HCT116 (cell line): ENCODE measurements around the gene ARHGEF10L. TPM values are rescaled to one million over a fixed set of nuclear protein-coding genes. Genes with fewer than 3 reads are reported as not detected.

Experiments used
- ATAC-seq: fragments of 200-7000 bp; cut with Tn5 transposase; 2 replicates; pipeline ENCODE4 v1.9.1; 2020; ENCODE audit warnings: mild to moderate bottlenecking, moderate library complexity
- BruUV-seq: library from RNA; stranded (reverse); fragments of 400-500 nt; replicated peaks from 2 replicates; lab custom pipeline; 2021; lab: Mats Ljungman, UMichigan
- CTCF ChIA-PET: fragments of 300-600 bp; sonication (Branson Sonifier 250); formaldehyde crosslinking; loops from one replicate; lab custom pipeline; 2021; ENCODE audit warnings: antibody characterized with exemption; lab: Charles Lee
- POLR2A ChIA-PET: fragments of 300-600, 350-600 bp; sonication (Branson Sonifier 250); formaldehyde crosslinking; loops from one replicate; lab custom pipeline; 2021; ENCODE audit warnings: antibody characterized with exemption; lab: Charles Lee
- RAD21 ChIA-PET, 2 experiments: fragments of 300-600 bp; sonication (Branson Sonifier 250); formaldehyde crosslinking; loops; one replicate each; lab custom pipeline; 2023; ENCODE audit warnings: low total read pairs in 2 of 2; ENCODE audit not compliant: uncharacterized antibody in 2 of 2, unreplicated experiment in 2 of 2, low non-redundant PET in 1 of 2; lab: Charles Lee
- DNase-seq: peaks from one replicate; pipeline ENCODE4 v3.0.0-alpha.2; 2010; ENCODE audit warnings: low read depth, low spot score
- H2AFZ ChIP-seq: fragments of 200-600 bp; shearing (Covaris generic), sonication (generic); 2 replicates; pipeline ENCODE4 v1.6.1; 2017; ENCODE audit warnings: low read depth, mixed run types, mixed read lengths, antibody characterized with exemption, low read length; ENCODE audit not compliant: poor library complexity, severe bottlenecking
- H3K27ac ChIP-seq: 2 replicates; pipeline ENCODE4 v1.5.1; 2012; ENCODE audit warnings: low read depth, low read length
- H3K27me3 ChIP-seq: fragments of 200-600 bp; sonication (generic); 2 replicates; pipeline ENCODE4 v1.6.1; 2016; ENCODE audit warnings: mixed run types, low read length, mixed read lengths; ENCODE audit not compliant: insufficient read depth
- H3K36me3 ChIP-seq, 2 experiments: fragments of 200-500 bp in 1 of 2; fragments of 200-600 bp in 1 of 2; sonication (Bioruptor generic) in 1 of 2; sonication (generic) in 1 of 2; 2 replicates each; pipeline versions ENCODE4 v1.5.1 to v1.6.1; 2014 to 2016; ENCODE audit warnings: low read length in 2 of 2, inconsistent platforms in 1 of 2, mixed read lengths in 1 of 2, mixed run types in 1 of 2; ENCODE audit not compliant: insufficient read depth in 2 of 2, control insufficient read depth in 1 of 2
- H3K4me1 ChIP-seq, 2 experiments: fragments of 200-600 bp in 1 of 2; sonication (generic) in 1 of 2; 2 replicates each; pipeline versions ENCODE4 v1.5.1 to v1.6.1; 2012 to 2017; ENCODE audit warnings: low read length in 2 of 2, inconsistent platforms in 1 of 2, mild to moderate bottlenecking in 1 of 2, mixed read lengths in 1 of 2, mixed run types in 1 of 2, moderate library complexity in 1 of 2; ENCODE audit not compliant: insufficient read depth in 2 of 2, control insufficient read depth in 1 of 2
- H3K4me2 ChIP-seq: fragments of 200-600 bp; sonication (generic); 2 replicates; pipeline ENCODE4 v1.6.1; 2017; ENCODE audit warnings: mixed run types, low read length, mixed read lengths
- H3K4me3 ChIP-seq, 2 experiments: fragments of 200-600 bp in 1 of 2; sonication (generic) in 1 of 2; replicated peaks in 1 of 2; 2 replicates each; pipeline ENCODE4 v1.5.1; 2011 to 2016; ENCODE audit warnings: low read length in 2 of 2, control low read depth in 1 of 2, low read depth in 1 of 2, mild to moderate bottlenecking in 1 of 2, mixed read lengths in 1 of 2, mixed run types in 1 of 2
- H3K79me2 ChIP-seq: fragments of 200-600 bp; sonication (generic); 2 replicates; pipeline ENCODE4 v1.6.1; 2017; ENCODE audit warnings: mild to moderate bottlenecking, mixed run types, low read length, moderate library complexity, mixed read lengths; ENCODE audit not compliant: insufficient read depth
- H3K9ac ChIP-seq: fragments of 200-600 bp; sonication (generic); 2 replicates; pipeline ENCODE4 v1.6.1; 2016; ENCODE audit warnings: low read length, mixed read lengths
- H3K9me2 ChIP-seq: fragments of 200-600 bp; sonication (generic), shearing (Covaris generic); 2 replicates; pipeline ENCODE4 v1.6.1; 2017; ENCODE audit warnings: mixed run types, mild to moderate bottlenecking, moderate library complexity; ENCODE audit not compliant: insufficient read depth
- H3K9me3 ChIP-seq, 2 experiments: fragments of 200-500 bp in 1 of 2; fragments of 200-600 bp in 1 of 2; sonication (Bioruptor generic) in 1 of 2; sonication (generic) in 1 of 2; 2 replicates each; pipeline ENCODE4 v1.6.1; 2014 to 2017; ENCODE audit warnings: low read length in 2 of 2, mixed read lengths in 2 of 2, inconsistent platforms in 1 of 2, low read depth in 1 of 2, mild to moderate bottlenecking in 1 of 2, mixed run types in 1 of 2, moderate library complexity in 1 of 2; ENCODE audit not compliant: control insufficient read depth in 1 of 2, insufficient read depth in 1 of 2
- H4K20me1 ChIP-seq: fragments of 200-600 bp; sonication (generic), shearing (Covaris generic); 2 replicates; pipeline ENCODE4 v1.6.1; 2017; ENCODE audit warnings: mixed run types, mild to moderate bottlenecking, moderate library complexity; ENCODE audit not compliant: insufficient read depth
- CBX3 ChIP-seq: IDR thresholded peaks from 2 replicates; pipeline ENCODE4 v1.6.1; 2012; ENCODE audit warnings: low read depth
- CTCF ChIP-seq, 3 experiments: fragments of 200-600 bp in 1 of 3; sonication (generic) in 1 of 3; IDR thresholded peaks in 2 of 3; conservative IDR thresholded peaks in 1 of 3; 2 replicates each; pipeline ENCODE4 v1.5.1; 2012 to 2017; ENCODE audit warnings: low read depth in 2 of 3, low read length in 2 of 3, antibody characterized with exemption in 1 of 3, borderline replicate concordance in 1 of 3, control low read depth in 1 of 3, mild to moderate bottlenecking in 1 of 3, mixed read lengths in 1 of 3, mixed run types in 1 of 3, moderate library complexity in 1 of 3; ENCODE audit not compliant: insufficient read depth in 1 of 3
- EGR1 ChIP-seq: IDR thresholded peaks from 2 replicates; pipeline ENCODE4 v1.6.1; 2012; ENCODE audit warnings: low read depth
- ELF1 ChIP-seq: IDR thresholded peaks from 2 replicates; pipeline ENCODE4 v1.6.1; 2012; ENCODE audit warnings: low read depth, borderline replicate concordance
- EZH2 ChIP-seq: fragments of 200-600 bp; sonication (generic); IDR thresholded peaks from 2 replicates; pipeline ENCODE4 v1.6.1; 2017; ENCODE audit warnings: antibody characterized with exemption, mixed run types
- FOSL1 ChIP-seq: IDR thresholded peaks from 2 replicates; pipeline ENCODE4 v1.6.1; 2012; ENCODE audit warnings: low read depth
- MAX ChIP-seq: IDR thresholded peaks from 2 replicates; pipeline ENCODE4 v1.6.1; 2012
- POLR2A ChIP-seq: IDR thresholded peaks from 2 replicates; pipeline ENCODE4 v1.7.0; 2011; ENCODE audit warnings: borderline replicate concordance; ENCODE audit not compliant: insufficient read depth, insufficient read length; ENCODE audit errors: extremely low read depth
- POLR2AphosphoS5 ChIP-seq: IDR thresholded peaks from 2 replicates; pipeline ENCODE4 v1.6.1; 2011; ENCODE audit warnings: mild to moderate bottlenecking, low read depth, low read length, moderate library complexity
- RAD21 ChIP-seq: IDR thresholded peaks from 2 replicates; pipeline ENCODE4 v1.6.1; 2012; ENCODE audit warnings: low read depth, mild to moderate bottlenecking
- SP1 ChIP-seq: IDR thresholded peaks from 2 replicates; pipeline ENCODE4 v1.6.1; 2012; ENCODE audit warnings: low read depth
- TCF7L2 ChIP-seq: IDR thresholded peaks from 2 replicates; pipeline ENCODE4 v1.7.0; 2011; ENCODE audit warnings: borderline replicate concordance, inconsistent platforms; ENCODE audit not compliant: insufficient read depth, insufficient read length; ENCODE audit errors: extremely low read depth
- YY1 ChIP-seq: IDR thresholded peaks from 2 replicates; pipeline ENCODE4 v1.6.1; 2011; ENCODE audit warnings: low read length, low read depth, moderate library complexity, mild to moderate bottlenecking; ENCODE audit not compliant: insufficient replicate concordance; ENCODE audit errors: extremely low read depth
- ZFX ChIP-seq: fragments of 450-650 bp; IDR thresholded peaks from 2 replicates; pipeline ENCODE4 v1.6.1; 2017
- ZNF274 ChIP-seq: fragments of 200-500 bp; sonication (Bioruptor generic); IDR thresholded peaks from 2 replicates; pipeline ENCODE4 v1.6.1; 2014; ENCODE audit warnings: mild to moderate bottlenecking, low read depth, low read length, inconsistent platforms
- intact Hi-C: fragments of 100-400 bp; cut with micrococcal nuclease; formaldehyde crosslinking; loops from 2 replicates; pipeline ENCODE4 v1.10.0; 2022
- total RNA-seq: library from RNA; stranded (reverse); gene quantifications from one replicate; pipeline ENCODE4 v1.2.1, GENCODE V29; 2021; ENCODE audit not compliant: unreplicated experiment
- TF ChIP-seq, protein P1 (sequence below): IDR thresholded peaks from 2 replicates; pipeline ENCODE4 v1.6.1; 2012
- TF ChIP-seq, protein P2 (sequence below): IDR thresholded peaks from 2 replicates; pipeline ENCODE4 v1.6.1; 2011; ENCODE audit warnings: mild to moderate bottlenecking, low read length, moderate library complexity; ENCODE audit not compliant: insufficient replicate concordance; ENCODE audit errors: extremely low read depth

ARHGEF10L gene
- total RNA-seq, 1 experiment from 2014 or later = 14.7 TPM

GRCh38 chr1:17729909-17730308, 190.4 kb downstream of the ARHGEF10L start:
- CTCF ChIA-PET = no interaction called here
- H3K9ac ChIP-seq = no peak overlapping the region
- ATAC-seq = no peak

More at GRCh38 chr1:17729909-17730308, 190.4 kb downstream of the ARHGEF10L start:
- Histone ChIP-seq H3K4me2 (no peak overlapping the region), H2AFZ (no peak overlapping the region), H3K27ac (no peak overlapping the region), H3K27me3 (no peaks in the 10 kb centered on the region), H3K9me3 (no peaks in the 10 kb centered on the region), H3K4me1 (peaks cover 4 to 22% of the 10 kb centered on the region in 2 experiments; a peak in 3 of 4 replicates), H4K20me1 (no peaks in the 10 kb centered on the region)
- no TSS peak for BruUV-seq
- RAD21 ChIA-PET = no interaction called here
- intact Hi-C loops = no loop called here
- DNase-seq = no peak
- no peak for TF ChIP-seq POLR2A
- TF ChIP-seq FOSL1 = no peak
- TF ChIP-seq EGR1 = no peak
- no peak for TF ChIP-seq YY1
- TF ChIP-seq MAX = no peak
- TF ChIP-seq, protein P1, sequence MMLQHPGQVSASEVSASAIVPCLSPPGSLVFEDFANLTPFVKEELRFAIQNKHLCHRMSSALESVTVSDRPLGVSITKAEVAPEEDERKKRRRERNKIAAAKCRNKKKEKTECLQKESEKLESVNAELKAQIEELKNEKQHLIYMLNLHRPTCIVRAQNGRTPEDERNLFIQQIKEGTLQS = no peak
- no peak for TF ChIP-seq CBX3
- no peak for TF ChIP-seq RAD21
- TF ChIP-seq POLR2AphosphoS5 = no peak
- no peak for TF ChIP-seq TCF7L2
- TF ChIP-seq ZNF274 = no peak
- TF ChIP-seq, protein P2, sequence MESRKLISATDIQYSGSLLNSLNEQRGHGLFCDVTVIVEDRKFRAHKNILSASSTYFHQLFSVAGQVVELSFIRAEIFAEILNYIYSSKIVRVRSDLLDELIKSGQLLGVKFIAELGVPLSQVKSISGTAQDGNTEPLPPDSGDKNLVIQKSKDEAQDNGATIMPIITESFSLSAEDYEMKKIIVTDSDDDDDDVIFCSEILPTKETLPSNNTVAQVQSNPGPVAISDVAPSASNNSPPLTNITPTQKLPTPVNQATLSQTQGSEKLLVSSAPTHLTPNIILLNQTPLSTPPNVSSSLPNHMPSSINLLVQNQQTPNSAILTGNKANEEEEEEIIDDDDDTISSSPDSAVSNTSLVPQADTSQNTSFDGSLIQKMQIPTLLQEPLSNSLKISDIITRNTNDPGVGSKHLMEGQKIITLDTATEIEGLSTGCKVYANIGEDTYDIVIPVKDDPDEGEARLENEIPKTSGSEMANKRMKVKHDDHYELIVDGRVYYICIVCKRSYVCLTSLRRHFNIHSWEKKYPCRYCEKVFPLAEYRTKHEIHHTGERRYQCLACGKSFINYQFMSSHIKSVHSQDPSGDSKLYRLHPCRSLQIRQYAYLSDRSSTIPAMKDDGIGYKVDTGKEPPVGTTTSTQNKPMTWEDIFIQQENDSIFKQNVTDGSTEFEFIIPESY = no peak
- TF ChIP-seq ELF1 = no peak
- no peak for TF ChIP-seq SP1
- no peak for TF ChIP-seq ZFX
- no peak for TF ChIP-seq EZH2
- TF ChIP-seq CTCF (IDR thresholded peaks at IDR 0.05 in 2 of 3, conservative IDR thresholded peaks at IDR 0.05 in 1 of 3; ENCODE audit: borderline replicate concordance in 1 of 3, insufficient read depth in 1 of 3, low read depth in 2 of 3, low read length in 2 of 3) = no peak
- TF ChIP-seq, all 23 proteins: peak for 0
- Histone ChIP-seq H3K4me3 (no peak overlapping the region), H3K9me2 (no peaks in the 10 kb centered on the region), H3K79me2 (no peaks in the 10 kb centered on the region), H3K36me3 (no peaks in the 10 kb centered on the region)
- POLR2A ChIA-PET = no interaction called here
